K562 (cell line): ENCODE data around the gene RPL7L1. TPM values are rescaled to one million over a fixed set of nuclear protein-coding genes. Genes with fewer than 3 reads are reported as not detected.
A peak's percentile ranks its signal among the peaks of the same experiment; 100 is the strongest.

ENCODE experiments used
- ATAC-seq: fragments of 200-7000 bp; cut with Tn5 transposase; 3 replicates; pipeline ENCODE4 v1.9.1; 2020; ENCODE audit warnings: moderate library complexity
- BruUV-seq: library from RNA; stranded (reverse); fragments of 400-500 nt; replicated peaks from 2 replicates; lab custom pipeline; 2021; lab: Mats Ljungman, UMichigan
- CTCF ChIA-PET: fragments of 300-600 bp; formaldehyde crosslinking; extraction: SDS; loops from one replicate; lab custom pipeline; 2021; ENCODE audit warnings: low intra/inter-chr PET ratio; lab: Yijun Ruan, JAX
- POLR2A ChIA-PET: fragments of 300-600, 350-650 bp; sonication (Branson Sonifier 250); formaldehyde crosslinking; extraction: SDS; loops from one replicate; lab custom pipeline; 2021; ENCODE audit warnings: antibody characterized with exemption, inconsistent platforms; lab: Yijun Ruan, JAX
- DNase-seq, 4 experiments: peaks; one replicate each; pipeline versions ENCODE4 v3.0.0 to v3.0.0-alpha.2; 2011 to 2018; ENCODE audit warnings: low spot score in 3 of 4, mixed read lengths in 3 of 4; ENCODE audit errors: extremely low read depth in 1 of 4
- FAIRE-seq: peaks from 2 replicates; lab custom pipeline; 2011; peaks lifted over from hg19 to GRCh38; lab: Jason Lieb, UNC
- H2AFZ ChIP-seq: 2 replicates; pipeline ENCODE4 v1.6.0; 2011; ENCODE audit warnings: low read depth, low read length, control low read depth, inconsistent platforms
- H3K27ac ChIP-seq: fragments of 200-600 bp; 3 replicates; pipeline ENCODE4 v1.8.0; 2011; ENCODE audit warnings: low read depth, mild to moderate bottlenecking, control low read depth, inconsistent platforms, low read length, moderate library complexity, mixed read lengths; ENCODE audit errors: extremely low read depth
- H3K27me3 ChIP-seq, 2 experiments: fragments of 300-600 bp in 1 of 2; 2 replicates in 1 of 2; 3 replicates in 1 of 2; pipeline versions ENCODE4 v1.6.0 to v1.8.0; 2011; ENCODE audit warnings: inconsistent platforms in 2 of 2, low read length in 2 of 2, mild to moderate bottlenecking in 1 of 2, mixed read lengths in 1 of 2, moderate library complexity in 1 of 2; ENCODE audit not compliant: control insufficient read depth in 2 of 2, insufficient read depth in 2 of 2
- H3K36me3 ChIP-seq: fragments of 300-600 bp; 3 replicates; pipeline ENCODE4 v1.8.0; 2011; ENCODE audit warnings: mild to moderate bottlenecking, low read length, inconsistent platforms; ENCODE audit not compliant: control insufficient read depth, insufficient read depth
- H3K4me1 ChIP-seq, 2 experiments: fragments of 200-600 bp in 1 of 2; replicated peaks in 1 of 2; 2 replicates in 1 of 2; 3 replicates in 1 of 2; pipeline versions ENCODE4 v1.5.1 to v1.8.0; 2011; ENCODE audit warnings: inconsistent platforms in 2 of 2, low read length in 2 of 2, mild to moderate bottlenecking in 1 of 2, mixed read lengths in 1 of 2, moderate library complexity in 1 of 2; ENCODE audit not compliant: control insufficient read depth in 2 of 2, insufficient read depth in 2 of 2
- H3K4me2 ChIP-seq: 2 replicates; pipeline ENCODE4 v1.6.1; 2011; ENCODE audit warnings: low read length, control low read depth, inconsistent platforms, mixed read lengths; ENCODE audit not compliant: insufficient read depth
- H3K4me3 ChIP-seq: fragments of 200-600 bp; sonication (generic), shearing (Covaris generic); 2 replicates; pipeline ENCODE4 v1.5.1; 2016; ENCODE audit warnings: control low read depth, inconsistent platforms
- H3K79me2 ChIP-seq: fragments of 200-600 bp; 3 replicates; pipeline ENCODE4 v1.8.0; 2011; ENCODE audit warnings: low read length, inconsistent platforms; ENCODE audit not compliant: control insufficient read depth, insufficient read depth
- H3K9ac ChIP-seq, 2 experiments: 2 replicates each; pipeline versions ENCODE4 v1.6.0 to v1.6.1; 2011; ENCODE audit warnings: low read depth in 2 of 2, low read length in 2 of 2, control low read depth in 1 of 2, inconsistent platforms in 1 of 2, mild to moderate bottlenecking in 1 of 2, mixed read lengths in 1 of 2; ENCODE audit not compliant: insufficient read depth in 1 of 2
- H3K9me1 ChIP-seq: one replicate; pipeline ENCODE4 v1.6.0; 2011; ENCODE audit warnings: inconsistent platforms, mild to moderate bottlenecking, low read length, moderate library complexity; ENCODE audit not compliant: control insufficient read depth, insufficient read depth
- H3K9me3 ChIP-seq: replicated peaks from 2 replicates; pipeline ENCODE4 v1.5.1; 2011; ENCODE audit warnings: low read depth, low read length, inconsistent platforms; ENCODE audit not compliant: control insufficient read depth, insufficient read depth
- H4K20me1 ChIP-seq: replicated peaks from 2 replicates; pipeline ENCODE4 v1.6.1; 2011; ENCODE audit warnings: low read length, inconsistent platforms, mixed read lengths; ENCODE audit not compliant: control insufficient read depth, insufficient read depth
- BCLAF1 ChIP-seq, 2 experiments: fragments of 450-650 bp in 1 of 2; IDR thresholded peaks; 2 replicates each; pipeline ENCODE4 v1.6.1; 2011 to 2017; ENCODE audit warnings: low read depth in 2 of 2, antibody characterized with exemption in 1 of 2, borderline replicate concordance in 1 of 2, low read length in 1 of 2, mild to moderate bottlenecking in 1 of 2, mixed read lengths in 1 of 2; ENCODE audit not compliant: control insufficient read depth in 1 of 2
- CXXC5 ChIP-seq: fragments of 250-450 bp; sonication (Bioruptor Pico); IDR thresholded peaks from 2 replicates; pipeline ENCODE4 v1.8.0; 2022; ENCODE audit warnings: inconsistent platforms, mild to moderate bottlenecking, moderate library complexity
- HCFC1 ChIP-seq: IDR thresholded peaks from 2 replicates; pipeline ENCODE4 v1.6.1; 2012; ENCODE audit warnings: low read depth, low read length, improper control_type of control experiment
- KLF16 ChIP-seq: IDR thresholded peaks from 2 replicates; pipeline ENCODE4 v1.6.1; 2016; ENCODE audit warnings: antibody characterized with exemption
- LCOR ChIP-seq: sonication (generic); formaldehyde crosslinking; IDR thresholded peaks from 2 replicates; pipeline ENCODE4 v1.8.0; 2022; ENCODE audit warnings: mild to moderate bottlenecking, missing genetic modification reagents
- MNT ChIP-seq, 2 experiments: fragments of 450-650 bp; conservative IDR thresholded peaks; 2 replicates each; pipeline ENCODE4 v1.6.1; 2017; ENCODE audit warnings: mild to moderate bottlenecking in 2 of 2, moderate library complexity in 2 of 2
- MYC ChIP-seq, 2 experiments: fragments of 250-450 bp in 1 of 2; sonication (Bioruptor Pico) in 1 of 2; IDR thresholded peaks; 2 replicates each; pipeline versions ENCODE4 v1.5.1 to v1.6.1; 2012 to 2021; ENCODE audit warnings: low read depth in 2 of 2, borderline replicate concordance in 1 of 2, improper control_type of control experiment in 1 of 2, low read length in 1 of 2, mild to moderate bottlenecking in 1 of 2, moderate library complexity in 1 of 2
- PHB2 ChIP-seq: fragments of 450-650 bp; IDR thresholded peaks from 2 replicates; pipeline ENCODE4 v1.6.1; 2017; ENCODE audit warnings: low read depth
- PKNOX1 ChIP-seq: fragments of 450-650 bp; IDR thresholded peaks from 2 replicates; pipeline ENCODE4 v1.6.1; 2016
- SMC3 ChIP-seq: conservative IDR thresholded peaks from 2 replicates; pipeline ENCODE4 v1.6.1; 2011; ENCODE audit warnings: low read depth, low read length, improper control_type of control experiment; ENCODE audit not compliant: insufficient read depth
- WHSC1 ChIP-seq: IDR thresholded peaks from one replicate; pipeline ENCODE4 v1.6.1; 2012; ENCODE audit warnings: low read length, control low read depth, inconsistent platforms
- ZNF175 ChIP-seq: fragments of 200-800 bp; sonication (Bioruptor generic); IDR thresholded peaks from 2 replicates; pipeline ENCODE4 v1.6.1; 2016; ENCODE audit warnings: low read depth, mild to moderate bottlenecking, missing genetic modification characterization, missing compliant biosample characterization
- WGBS: fragments of 100-300 bp; shearing (Covaris generic); methylation state at CpG from one replicate; pipeline ENCODE4 v1.1.6; 2016; ENCODE audit warnings: low coverage, mixed read lengths; ENCODE audit not compliant: insufficient coverage; ENCODE audit errors: missing lambda C conversion rate; 5-methylcytosine and 5-hydroxymethylcytosine counted together
- in situ Hi-C: fragments of 300-500 bp; cut with MboI; formaldehyde crosslinking; loops from 4 replicates; pipeline ENCODE4 v1.15.0; 2018; ENCODE audit warnings: inconsistent platforms, mixed read lengths
- intact Hi-C: fragments of 100-400 bp; cut with micrococcal nuclease; formaldehyde crosslinking; loops from 2 replicates; pipeline ENCODE4 v1.14.2; 2022
- polyA plus RNA-seq, 8 experiments: library from polyadenylated mRNA; depleted of rRNA in 4 of 8; stranded (reverse) in 5 of 8; unstranded in 3 of 8; fragments of >200 nt; fragmentation: Nextera tagmentation in 2 of 8; fragmentation: Illumina TruSeq in 1 of 8; extraction: Ambion mirVana in 2 of 8; extraction: Trizol in 1 of 8; gene quantifications; 2 replicates each; pipeline versions ENCODE4 v1.2.1 to v1.2.3, GENCODE V29; 2011 to 2014; ENCODE audit warnings: inconsistent platforms in 1 of 8, missing spikeins in 1 of 8
- total RNA-seq, 7 experiments: library from RNA; depleted of rRNA in 6 of 7; stranded (reverse); fragments of >200 nt in 6 of 7; fragmentation: Illumina TruSeq in 2 of 7; extraction: Trizol in 2 of 7; gene quantifications; 2 replicates each; pipeline versions ENCODE4 v1.2.1 to v1.2.3, GENCODE V29; 2011 to 2021; ENCODE audit warnings: low replicate concordance in 1 of 7
- TF ChIP-seq, protein P1 (sequence below): fragments of 450-650 bp; formaldehyde crosslinking; IDR thresholded peaks from 2 replicates; pipeline ENCODE4 v1.4.0; 2020; ENCODE audit warnings: mild to moderate bottlenecking, moderate library complexity

Gene RPL7L1
- total and polyA plus RNA-seq, 9 of the 15 experiments (the other 6 are each of a cell fraction or from before 2014, with no cell fraction given), result 129 to 259 (median 164) TPM

- H3K4me2 ChIP-seq, result no peak overlapping the region
- H3K9me3 ChIP-seq, result no peaks in the 10 kb centered on the region
- no peaks in the 10 kb centered on the region for H3K36me3 ChIP-seq
- no peaks in the 10 kb centered on the region for H3K27me3 ChIP-seq
- DNase-seq (peak; percentile 59 to 85 (median 62)), FAIRE-seq (peak; percentile 69), ATAC-seq (no peak)
- H3K9ac ChIP-seq, result no peak overlapping the region
- no TSS peak for BruUV-seq
- H3K79me2 ChIP-seq, result no peaks in the 10 kb centered on the region
- intact Hi-C loops, result loop anchor here (1.0 to 5.0 kb wide), 4 partner anchors 152 to 732 kb away; partner anchors contain the start of gene TBCC
- in situ Hi-C loops, result no loop called here
- WGBS, result 5% methylated on average over 10 of the region's 10 CpGs
- no peaks in the 10 kb centered on the region for H3K9me1 ChIP-seq
- no peak overlapping the region for H3K4me3 ChIP-seq
- peaks cover 0 to 11% of the 10 kb centered on the region in 2 experiments; a peak in 3 of 5 replicates for H3K4me1 ChIP-seq
- peak overlapping the region; percentile 53; the same call in 1 of the 2 replicates for H2AFZ ChIP-seq
- 0 out of 3 replicates have a peak overlapping the region, but pooled peaks have one; percentile 15 for H3K27ac ChIP-seq
- CTCF ChIA-PET, result interaction anchor here (0.6 to 2.0 kb wide), 8 partner anchors 22 to 824 kb away, joined by 3 to 26 read pairs (median 3); no protein-coding TSS in a partner anchor
- no peaks in the 10 kb centered on the region for H4K20me1 ChIP-seq
- POLR2A ChIA-PET, result no interaction called here
- TF ChIP-seq PHB2 (no peak), LCOR (0 out of 2 replicates have a peak, but pooled peaks have one; percentile 43), SMC3 (peak; percentile 61), PKNOX1 (no peak), MYC (IDR thresholded peaks at IDR 0.05; ENCODE audit: low read depth, low read length) (0 out of 2 replicates have a peak, but pooled peaks have one; percentile 31), MYC (CRISPR knock-in tag; IDR thresholded peaks at IDR 0.05; ENCODE audit: borderline replicate concordance, low read depth) (no peak), ZNF175 (no peak), MNT (conservative IDR thresholded peaks at IDR 0.05) (no peak), CXXC5 (peak; percentile 35; the same call in 1 of the 2 replicates), BCLAF1 (IDR thresholded peaks at IDR 0.05; ENCODE audit: borderline replicate concordance in 1 of 2, control insufficient read depth in 1 of 2, low read depth in 2 of 2, low read length in 1 of 2) (no peak), KLF16 (0 out of 2 replicates have a peak, but pooled peaks have one; percentile 33), WHSC1 (no peak), HCFC1 (no peak)
- TF ChIP-seq, protein P1, sequence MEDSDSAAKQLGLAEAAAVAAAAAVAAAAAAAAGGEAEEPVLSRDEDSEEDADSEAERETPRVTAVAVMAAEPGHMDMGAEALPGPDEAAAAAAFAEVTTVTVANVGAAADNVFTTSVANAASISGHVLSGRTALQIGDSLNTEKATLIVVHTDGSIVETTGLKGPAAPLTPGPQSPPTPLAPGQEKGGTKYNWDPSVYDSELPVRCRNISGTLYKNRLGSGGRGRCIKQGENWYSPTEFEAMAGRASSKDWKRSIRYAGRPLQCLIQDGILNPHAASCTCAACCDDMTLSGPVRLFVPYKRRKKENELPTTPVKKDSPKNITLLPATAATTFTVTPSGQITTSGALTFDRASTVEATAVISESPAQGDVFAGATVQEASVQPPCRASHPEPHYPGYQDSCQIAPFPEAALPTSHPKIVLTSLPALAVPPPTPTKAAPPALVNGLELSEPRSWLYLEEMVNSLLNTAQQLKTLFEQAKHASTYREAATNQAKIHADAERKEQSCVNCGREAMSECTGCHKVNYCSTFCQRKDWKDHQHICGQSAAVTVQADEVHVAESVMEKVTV (CRISPR knock-in tag), result peak; percentile 53
These were observed 19.5 kb downstream of the RPL7L1 start for GRCh38 chr6:42898891-42899361.
